Memory B cell (primary cell): ENCODE results near the gene ARHGEF7.
A peak's percentile ranks its signal among the peaks of the same experiment; 100 is the strongest.

Experiments used
- ATAC-seq: fragments of 150-1000 bp; cut with Tn5 transposase; 2 replicates; pipeline ENCODE4 v1.10.0; 2021; ENCODE audit warnings: low read depth, mild to moderate bottlenecking, moderate library complexity
- DNase-seq, 2 donors: peaks; one replicate each; pipeline ENCODE4 v3.0.0; 2022; ENCODE audit warnings: low spot score in 2 of 2
- H3K27ac Mint-ChIP-seq: one replicate; pipeline ENCODE4 v1.8.0; 2022; ENCODE audit warnings: mild to moderate bottlenecking, moderate library complexity, mixed read lengths
- H3K27me3 Mint-ChIP-seq: one replicate; pipeline ENCODE4 v1.8.0; 2022; ENCODE audit warnings: mixed read lengths
- H3K36me3 Mint-ChIP-seq: one replicate; pipeline ENCODE4 v1.8.0; 2022; ENCODE audit warnings: mild to moderate bottlenecking, mixed read lengths
- H3K4me1 Mint-ChIP-seq: one replicate; pipeline ENCODE4 v1.8.0; 2022; ENCODE audit warnings: mixed read lengths
- H3K4me3 Mint-ChIP-seq: one replicate; pipeline ENCODE4 v1.8.0; 2022; ENCODE audit warnings: mild to moderate bottlenecking, moderate library complexity, mixed read lengths
- H3K9me3 Mint-ChIP-seq: one replicate; pipeline ENCODE4 v1.8.0; 2022; ENCODE audit warnings: mixed read lengths

ARHGEF7 gene

GRCh38 chr13:111213964-111214726, 99.0 kb downstream of the ARHGEF7 start:
- Mint-ChIP-seq H3K36me3 (peaks cover 5% of the 10 kb centered on the region), H3K9me3 (no peaks in the 10 kb centered on the region), H3K27ac (peak overlapping the region; percentile 51), H3K27me3 (no peaks in the 10 kb centered on the region), H3K4me3 (peak overlapping the region; percentile 38), H3K4me1 (peaks cover 29% of the 10 kb centered on the region)
- DNase-seq: peak in 1 of 2 donors; percentile 24
- ATAC-seq: peak; percentile 94

GRCh38 chr13:111215081-111216047, 100.3 kb downstream of the ARHGEF7 start:
- no peaks in the 10 kb centered on the region for H3K9me3 Mint-ChIP-seq
- H3K4me1 Mint-ChIP-seq: peaks cover 29% of the 10 kb centered on the region
- no peaks in the 10 kb centered on the region for H3K27me3 Mint-ChIP-seq
- no peak overlapping the region for H3K4me3 Mint-ChIP-seq
- peaks cover 3% of the 10 kb centered on the region for H3K36me3 Mint-ChIP-seq
- ATAC-seq: no peak
- DNase-seq: no peak
- H3K27ac Mint-ChIP-seq: no peak overlapping the region

GRCh38 chr13:111216166-111216960, 101.3 kb downstream of the ARHGEF7 start:
- peak; percentile 32 to 38 for DNase-seq
- Mint-ChIP-seq H3K27ac (no peak overlapping the region), H3K36me3 (no peaks in the 10 kb centered on the region), H3K4me1 (peaks cover 27% of the 10 kb centered on the region), H3K9me3 (no peaks in the 10 kb centered on the region), H3K4me3 (no peak overlapping the region), H3K27me3 (no peaks in the 10 kb centered on the region)
- ATAC-seq: peak; percentile 60

- H3K4me1 Mint-ChIP-seq: peaks cover 27% of the 10 kb centered on the region
- no peaks in the 10 kb centered on the region for H3K9me3 Mint-ChIP-seq
- H3K27me3 Mint-ChIP-seq: no peaks in the 10 kb centered on the region
- H3K36me3 Mint-ChIP-seq: peaks cover 2% of the 10 kb centered on the region
- peak overlapping the region; percentile 69 for H3K27ac Mint-ChIP-seq
- H3K4me3 Mint-ChIP-seq: no peak overlapping the region
- no peak for ATAC-seq
- no peak for DNase-seq
Observed at GRCh38 chr13:111217641-111218040, 102.5 kb downstream of the ARHGEF7 start.

GRCh38 chr13:111219280-111219679, 104.2 kb downstream of the ARHGEF7 start:
- Mint-ChIP-seq H3K36me3 (peaks cover 2% of the 10 kb centered on the region), H3K9me3 (no peaks in the 10 kb centered on the region), H3K27ac (peak overlapping the region; percentile 35), H3K27me3 (no peaks in the 10 kb centered on the region), H3K4me3 (no peak overlapping the region), H3K4me1 (peaks cover 19% of the 10 kb centered on the region)
- DNase-seq: no peak
- ATAC-seq: no peak

- Mint-ChIP-seq H3K27ac (peak overlapping the region; percentile 35), H3K4me3 (no peak overlapping the region), H3K9me3 (no peaks in the 10 kb centered on the region), H3K36me3 (peaks cover 2% of the 10 kb centered on the region), H3K4me1 (peaks cover 15% of the 10 kb centered on the region), H3K27me3 (no peaks in the 10 kb centered on the region)
- ATAC-seq: no peak
- DNase-seq: no peak
Observed at GRCh38 chr13:111219950-111220349, 104.8 kb downstream of the ARHGEF7 start.

GRCh38 chr13:111225166-111225565, 110.1 kb downstream of the ARHGEF7 start:
- Mint-ChIP-seq H3K36me3 (peaks cover 25% of the 10 kb centered on the region), H3K4me3 (no peak overlapping the region), H3K27me3 (no peaks in the 10 kb centered on the region), H3K4me1 (peaks cover 16% of the 10 kb centered on the region), H3K27ac (no peak overlapping the region), H3K9me3 (no peaks in the 10 kb centered on the region)
- DNase-seq: no peak
- ATAC-seq: no peak

GRCh38 chr13:111225810-111226546, 110.9 kb downstream of the ARHGEF7 start:
- no peak for DNase-seq
- Mint-ChIP-seq H3K36me3 (peaks cover 25% of the 10 kb centered on the region), H3K27me3 (no peaks in the 10 kb centered on the region), H3K4me1 (peaks cover 16% of the 10 kb centered on the region), H3K9me3 (no peaks in the 10 kb centered on the region), H3K27ac (no peak overlapping the region), H3K4me3 (no peak overlapping the region)
- no peak for ATAC-seq

GRCh38 chr13:111227405-111227804, 112.3 kb downstream of the ARHGEF7 start:
- DNase-seq (no peak), ATAC-seq (no peak)
- Mint-ChIP-seq H3K9me3 (no peaks in the 10 kb centered on the region), H3K27me3 (no peaks in the 10 kb centered on the region), H3K4me3 (no peak overlapping the region), H3K27ac (no peak overlapping the region), H3K4me1 (peaks cover 26% of the 10 kb centered on the region), H3K36me3 (peaks cover 33% of the 10 kb centered on the region)

GRCh38 chr13:111228262-111229144, 113.4 kb downstream of the ARHGEF7 start:
- peaks cover 43% of the 10 kb centered on the region for H3K36me3 Mint-ChIP-seq
- ATAC-seq (no peak), DNase-seq (no peak)
- H3K4me1 Mint-ChIP-seq: peaks cover 23% of the 10 kb centered on the region
- peak overlapping the region; percentile 22 for H3K27ac Mint-ChIP-seq
- H3K9me3 Mint-ChIP-seq: no peaks in the 10 kb centered on the region
- no peak overlapping the region for H3K4me3 Mint-ChIP-seq
- H3K27me3 Mint-ChIP-seq: no peaks in the 10 kb centered on the region

GRCh38 chr13:111230385-111230930, 115.3 kb downstream of the ARHGEF7 start:
- Mint-ChIP-seq H3K4me3 (no peak overlapping the region), H3K36me3 (peaks cover 51% of the 10 kb centered on the region), H3K27me3 (no peaks in the 10 kb centered on the region), H3K27ac (no peak overlapping the region), H3K9me3 (no peaks in the 10 kb centered on the region), H3K4me1 (peaks cover 23% of the 10 kb centered on the region)
- no peak for ATAC-seq
- no peak for DNase-seq

GRCh38 chr13:111232191-111232590, 117.1 kb downstream of the ARHGEF7 start:
- Mint-ChIP-seq H3K27ac (no peak overlapping the region), H3K4me3 (no peak overlapping the region), H3K36me3 (peaks cover 41% of the 10 kb centered on the region), H3K9me3 (no peaks in the 10 kb centered on the region), H3K27me3 (no peaks in the 10 kb centered on the region), H3K4me1 (peaks cover 17% of the 10 kb centered on the region)
- ATAC-seq (no peak), DNase-seq (no peak)
